Activated effector memory CD4-positive, alpha-beta T cell treated with anti-CD3 and anti-CD28 coated beads, Interleukin-2, amount 50 U/mL, for 16 hours (primary cell): ENCODE results near the gene RPS27L.
A peak's percentile ranks its signal among the peaks of the same experiment; 100 is the strongest.
"Not testable (repeated sequence)": the region's sequence is repeated elsewhere in the genome, so short reads cannot be mapped to it uniquely, and the experiment has no call there.

ENCODE experiments used
- DNase-seq: peaks from one replicate; pipeline ENCODE4 v3.0.0-alpha.2; 2020

The RPS27L gene

GRCh38 chr15:63135281-63135680 lies 22.0 kb downstream of the RPS27L start:
- no peak for DNase-seq

- no peak for DNase-seq
Observed at GRCh38 chr15:63134245-63134985, 22.9 kb downstream of the RPS27L start.

GRCh38 chr15:63133786-63134185 lies 23.5 kb downstream of the RPS27L start:
- DNase-seq = no peak

GRCh38 chr15:63126726-63127125 lies 30.6 kb downstream of the RPS27L start:
- DNase-seq = no peak

- DNase-seq = no peak
Observed at GRCh38 chr15:63124506-63124905, 32.8 kb downstream of the RPS27L start.

- DNase-seq = peak; percentile 89
Observed at GRCh38 chr15:63122002-63122875, 35.0 kb downstream of the RPS27L start.

- DNase-seq = peak; percentile 93
Observed at GRCh38 chr15:63121382-63122001, 35.8 kb downstream of the RPS27L start, which contains the start of gene LACTB. Gene LACTB (plus strand): TSS chr15:63121861. CDS start chr15:63121872, 11 bp downstream.

GRCh38 chr15:63118854-63119253 lies 38.4 kb downstream of the RPS27L start:
- DNase-seq = no peak

- DNase-seq = no peak
Observed at GRCh38 chr15:63114465-63114864, 42.8 kb downstream of the RPS27L start.

GRCh38 chr15:63112871-63113270 lies 44.4 kb downstream of the RPS27L start:
- no peak for DNase-seq

- no peak for DNase-seq
Observed at GRCh38 chr15:63111481-63111880, 45.8 kb downstream of the RPS27L start.

- no peak for DNase-seq
Observed at GRCh38 chr15:63110428-63111026, 46.8 kb downstream of the RPS27L start.

- DNase-seq = no peak
Observed at GRCh38 chr15:63109920-63110319, 47.4 kb downstream of the RPS27L start.

GRCh38 chr15:63109498-63109897 lies 47.8 kb downstream of the RPS27L start:
- no peak for DNase-seq

GRCh38 chr15:63107895-63108546 lies 49.3 kb downstream of the RPS27L start:
- DNase-seq = no peak

GRCh38 chr15:63105354-63105753 lies 51.9 kb downstream of the RPS27L start:
- not testable (repeated sequence) for DNase-seq

GRCh38 chr15:63104727-63105126 lies 52.5 kb downstream of the RPS27L start:
- DNase-seq = no peak

- no peak for DNase-seq
Observed at GRCh38 chr15:63103416-63103815, 53.9 kb downstream of the RPS27L start.

- DNase-seq = not testable (repeated sequence)
Observed at GRCh38 chr15:63099581-63099980, 57.7 kb downstream of the RPS27L start.

- DNase-seq = not testable (repeated sequence)
Observed at GRCh38 chr15:63098901-63099300, 58.4 kb downstream of the RPS27L start.
